GM12878 (cell line): ENCODE measurements around the gene FEM1B. TPM values are rescaled to one million over a fixed set of nuclear protein-coding genes. Genes with fewer than 3 reads are reported as not detected.

Experiments used
- ATAC-seq: fragments of 200-7000 bp; cut with Tn5 transposase; 3 replicates; pipeline ENCODE4 v1.9.1; 2020; ENCODE audit warnings: mild to moderate bottlenecking, moderate library complexity
- BruUV-seq: library from RNA; stranded (reverse); fragments of 400-500 nt; replicated peaks from 2 replicates; lab custom pipeline; 2021; lab: Mats Ljungman, UMichigan
- CTCF ChIA-PET: fragments of 300-600 bp; sonication (Branson Sonifier 250); formaldehyde crosslinking; extraction: SDS; loops from one replicate; lab custom pipeline; 2021; ENCODE audit warnings: inconsistent platforms; lab: Yijun Ruan, JAX
- POLR2A ChIA-PET: fragments of 350-600 bp; formaldehyde crosslinking; extraction: SDS; loops from one replicate; lab custom pipeline; 2021; ENCODE audit warnings: inconsistent platforms; lab: Charles Lee
- RAD21 ChIA-PET: fragments of 300-600 bp; sonication (Branson Sonifier 250); formaldehyde crosslinking; loops from one replicate; lab custom pipeline; 2023; ENCODE audit warnings: antibody characterized with exemption; ENCODE audit not compliant: unreplicated experiment; lab: Charles Lee
- SMC1A ChIA-PET: fragments of 300-600 bp; sonication (Branson Sonifier 250); formaldehyde crosslinking; loops from one replicate; lab custom pipeline; 2023; ENCODE audit not compliant: unreplicated experiment, uncharacterized antibody; lab: Charles Lee
- DNase-seq: peaks from one replicate; pipeline ENCODE4 v3.0.0-alpha.2; 2011; ENCODE audit warnings: low read depth, low spot score
- FAIRE-seq: peaks from 3 replicates; lab custom pipeline; 2011; peaks lifted over from hg19 to GRCh38; lab: Jason Lieb, UNC
- H2AFZ ChIP-seq: 2 replicates; pipeline ENCODE4 v1.6.0; 2011; ENCODE audit warnings: low read depth, low read length, control low read depth; ENCODE audit not compliant: control insufficient read depth
- H3K27ac ChIP-seq: 2 replicates; pipeline ENCODE4 v1.5.1; 2011; ENCODE audit warnings: control low read depth; ENCODE audit not compliant: control insufficient read depth, insufficient read depth
- H3K27me3 ChIP-seq, 2 experiments: replicated peaks in 1 of 2; 2 replicates each; pipeline versions ENCODE4 v1.6.0 to v1.6.1; 2011; ENCODE audit warnings: low read length in 1 of 2; ENCODE audit not compliant: control insufficient read depth in 2 of 2, insufficient read depth in 2 of 2
- H3K36me3 ChIP-seq, 2 experiments: 2 replicates each; pipeline ENCODE4 v1.5.1; 2011; ENCODE audit warnings: low read length in 1 of 2; ENCODE audit not compliant: control insufficient read depth in 2 of 2, insufficient read depth in 2 of 2
- H3K4me1 ChIP-seq: 2 replicates; pipeline ENCODE4 v1.6.1; 2011; ENCODE audit warnings: mild to moderate bottlenecking, low read length, moderate library complexity, mixed read lengths; ENCODE audit not compliant: control insufficient read depth, insufficient read depth
- H3K4me2 ChIP-seq: 2 replicates; pipeline ENCODE4 v1.6.0; 2011; ENCODE audit warnings: control low read depth; ENCODE audit not compliant: control insufficient read depth, insufficient read depth
- H3K4me3 ChIP-seq: fragments of 200-600 bp; sonication (generic); 2 replicates; pipeline ENCODE4 v1.5.1; 2016
- H3K79me2 ChIP-seq: 2 replicates; pipeline ENCODE4 v1.6.0; 2011; ENCODE audit warnings: low read length; ENCODE audit not compliant: control insufficient read depth, insufficient read depth
- H3K9ac ChIP-seq: 2 replicates; pipeline ENCODE4 v1.8.0; 2011; ENCODE audit warnings: low read length, control low read depth, mixed read lengths; ENCODE audit not compliant: control insufficient read depth, insufficient read depth
- H3K9me3 ChIP-seq: replicated peaks from 3 replicates; pipeline ENCODE4 v1.5.1; 2011; ENCODE audit warnings: mild to moderate bottlenecking, low read length; ENCODE audit not compliant: control insufficient read depth, insufficient read depth
- H4K20me1 ChIP-seq: 2 replicates; pipeline ENCODE4 v1.6.0; 2011; ENCODE audit not compliant: control insufficient read depth, insufficient read depth
- BCL11A ChIP-seq: IDR thresholded peaks from 2 replicates; pipeline ENCODE4 v1.6.1; 2011; ENCODE audit warnings: low read depth, low read length
- BMI1 ChIP-seq: fragments of 450-650 bp; IDR thresholded peaks from 2 replicates; pipeline ENCODE4 v1.6.1; 2016; ENCODE audit warnings: mild to moderate bottlenecking, moderate library complexity, borderline replicate concordance
- EGR1 ChIP-seq, 2 experiments: IDR thresholded peaks; 1 replicate in 1 of 2; 2 replicates in 1 of 2; pipeline ENCODE4 v1.6.1; 2011 to 2012; ENCODE audit warnings: low read depth in 2 of 2, low read length in 2 of 2, borderline replicate concordance in 1 of 2, mild to moderate bottlenecking in 1 of 2, moderate library complexity in 1 of 2
- ESRRA ChIP-seq: IDR thresholded peaks from 2 replicates; pipeline ENCODE4 v1.6.1; 2012; ENCODE audit warnings: mild to moderate bottlenecking, low read length, improper control_type of control experiment
- HDGF ChIP-seq: fragments of 450-650 bp; IDR thresholded peaks from 2 replicates; pipeline ENCODE4 v1.6.1; 2016; ENCODE audit warnings: antibody characterized with exemption
- HSF1 ChIP-seq: fragments of 150-350 bp; IDR thresholded peaks from 2 replicates; pipeline ENCODE4 v1.6.1; 2014; ENCODE audit warnings: mild to moderate bottlenecking, low read depth, low read length
- KAT2A ChIP-seq: conservative IDR thresholded peaks from 2 replicates; pipeline ENCODE4 v1.6.1; 2011; ENCODE audit warnings: low read depth, low read length; ENCODE audit not compliant: control insufficient read depth
- NKRF ChIP-seq: fragments of 450-650 bp; conservative IDR thresholded peaks from 2 replicates; pipeline ENCODE4 v1.6.1; 2017; ENCODE audit warnings: mild to moderate bottlenecking, moderate library complexity
- NR2F1 ChIP-seq: fragments of 450-650 bp; conservative IDR thresholded peaks from 2 replicates; pipeline ENCODE4 v1.6.1; 2017; ENCODE audit warnings: mild to moderate bottlenecking
- PBX3 ChIP-seq: IDR thresholded peaks from 2 replicates; pipeline ENCODE4 v1.6.1; 2011; ENCODE audit warnings: mild to moderate bottlenecking, low read depth, low read length, moderate library complexity; ENCODE audit not compliant: insufficient replicate concordance
- SUPT20H ChIP-seq: IDR thresholded peaks from 2 replicates; pipeline ENCODE4 v1.6.1; 2011; ENCODE audit warnings: low read depth, mild to moderate bottlenecking, low read length, moderate library complexity, borderline replicate concordance; ENCODE audit not compliant: control insufficient read depth
- WGBS: methylation state at CpG from one replicate; pipeline ENCODE4 v1.1.6; 2016; ENCODE audit warnings: low lambda C conversion rate; ENCODE audit not compliant: insufficient replicate concordance, insufficient coverage; ENCODE audit errors: missing lambda C conversion rate; 5-methylcytosine and 5-hydroxymethylcytosine counted together
- in situ Hi-C: fragments of 300-500 bp; cut with MboI; formaldehyde crosslinking; loops from 9 replicates; pipeline ENCODE4 v1.14.3; 2018; ENCODE audit warnings: mixed read lengths
- intact Hi-C: fragments of 100-400 bp; cut with micrococcal nuclease; formaldehyde crosslinking; loops from one replicate; pipeline ENCODE4 v1.14.2; 2022; ENCODE audit not compliant: unreplicated experiment
- polyA plus RNA-seq, 11 experiments: library from polyadenylated mRNA; depleted of rRNA in 4 of 11; unstranded in 6 of 11; stranded (reverse) in 5 of 11; fragments of >200 nt; fragmentation: Nextera tagmentation in 4 of 11; fragmentation: Illumina TruSeq in 1 of 11; extraction: Ambion mirVana in 4 of 11; extraction: Trizol in 1 of 11; gene quantifications; 1 replicate in 1 of 11; 2 replicates in 10 of 11; pipeline versions ENCODE4 v1.2.1 to v1.2.3, GENCODE V29; 2011 to 2016; ENCODE audit warnings: inconsistent platforms in 2 of 11, missing spikeins in 2 of 11, low read depth in 1 of 11
- total RNA-seq, 4 experiments: library from RNA; depleted of rRNA in 3 of 4; stranded (reverse); fragments of >200 nt in 3 of 4; fragmentation: Illumina TruSeq in 1 of 4; extraction: Trizol in 1 of 4; gene quantifications; 2 replicates each; pipeline versions ENCODE4 v1.2.1 to v1.2.3, GENCODE V29; 2013 to 2021
- TF ChIP-seq, protein P1 (sequence below): fragments of 450-650 bp; IDR thresholded peaks from 2 replicates; pipeline ENCODE4 v1.6.1; 2017; ENCODE audit warnings: mild to moderate bottlenecking, low read depth, inconsistent platforms; ENCODE audit not compliant: poor library complexity, severe bottlenecking
- TF ChIP-seq, protein P2 (sequence below): IDR thresholded peaks from 2 replicates; pipeline ENCODE4 v1.6.1; 2011; ENCODE audit warnings: low read depth, low read length, improper control_type of control experiment, borderline replicate concordance

FEM1B gene
- total and polyA plus RNA-seq, 10 of the 15 experiments (the other 5 are each of a cell fraction or from before 2014, with no cell fraction given), result 5.5 to 61.1 (median 18.2) TPM

DNA sequence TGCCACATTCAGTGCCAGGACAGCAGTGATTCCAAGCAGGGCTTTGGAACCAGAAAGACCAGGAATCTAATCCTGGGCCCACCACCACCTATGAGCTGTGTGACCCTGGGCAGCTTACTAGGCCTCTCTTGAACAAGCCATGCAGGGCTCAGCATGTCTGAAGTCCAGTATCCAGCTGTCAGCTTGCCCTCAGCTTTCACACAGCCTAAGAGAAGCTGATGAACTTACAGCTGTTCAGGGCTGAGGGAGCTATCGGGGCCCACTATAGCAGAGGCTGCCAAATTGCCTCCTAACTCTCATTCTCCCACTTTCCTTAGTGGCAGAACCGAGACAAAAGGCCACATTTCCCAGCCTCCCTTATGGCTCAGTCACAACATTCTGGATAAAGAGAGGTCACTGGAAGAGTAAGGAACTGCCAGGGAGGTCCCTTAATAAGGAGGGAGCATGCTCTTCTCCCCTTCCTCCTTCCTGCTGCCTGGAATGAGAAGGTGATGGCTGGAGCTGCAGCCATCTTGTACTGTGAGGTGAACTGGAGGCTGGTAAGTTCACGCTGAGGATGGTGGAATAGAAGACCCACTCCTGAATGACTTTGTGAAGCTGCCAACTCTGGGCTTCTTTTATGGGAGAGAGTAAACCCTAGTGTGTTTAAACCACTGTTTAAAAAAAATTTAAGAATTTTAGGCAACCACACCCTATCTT is 34.5 kb downstream of the FEM1B start (continued):
- TF ChIP-seq BMI1 (no peak), KAT2A (no peak)
- TF ChIP-seq, protein P1, sequence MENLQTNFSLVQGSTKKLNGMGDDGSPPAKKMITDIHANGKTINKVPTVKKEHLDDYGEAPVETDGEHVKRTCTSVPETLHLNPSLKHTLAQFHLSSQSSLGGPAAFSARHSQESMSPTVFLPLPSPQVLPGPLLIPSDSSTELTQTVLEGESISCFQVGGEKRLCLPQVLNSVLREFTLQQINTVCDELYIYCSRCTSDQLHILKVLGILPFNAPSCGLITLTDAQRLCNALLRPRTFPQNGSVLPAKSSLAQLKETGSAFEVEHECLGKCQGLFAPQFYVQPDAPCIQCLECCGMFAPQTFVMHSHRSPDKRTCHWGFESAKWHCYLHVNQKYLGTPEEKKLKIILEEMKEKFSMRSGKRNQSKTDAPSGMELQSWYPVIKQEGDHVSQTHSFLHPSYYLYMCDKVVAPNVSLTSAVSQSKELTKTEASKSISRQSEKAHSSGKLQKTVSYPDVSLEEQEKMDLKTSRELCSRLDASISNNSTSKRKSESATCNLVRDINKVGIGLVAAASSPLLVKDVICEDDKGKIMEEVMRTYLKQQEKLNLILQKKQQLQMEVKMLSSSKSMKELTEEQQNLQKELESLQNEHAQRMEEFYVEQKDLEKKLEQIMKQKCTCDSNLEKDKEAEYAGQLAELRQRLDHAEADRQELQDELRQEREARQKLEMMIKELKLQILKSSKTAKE, result no peak

- intact Hi-C loops (no loop called here), in situ Hi-C loops (no loop called here)
- Histone ChIP-seq H3K9ac (no peak overlapping the region), H3K9me3 (no peaks in the 10 kb centered on the region), H3K27ac (no peak overlapping the region), H3K4me2 (no peak overlapping the region), H2AFZ (no peak overlapping the region), H3K4me3 (no peak overlapping the region), H3K27me3 (no peaks in the 10 kb centered on the region; a peak in 1 of 4 replicates), H4K20me1 (no peaks in the 10 kb centered on the region), H3K4me1 (no peaks in the 10 kb centered on the region), H3K79me2 (no peaks in the 10 kb centered on the region), H3K36me3 (no peaks in the 10 kb centered on the region)
- POLR2A ChIA-PET, result no interaction called here
- SMC1A ChIA-PET, result no interaction called here
- RAD21 ChIA-PET, result interaction anchor here (1.9 kb wide), 1 partner anchor 60 kb away, joined by 6 read pairs; no protein-coding TSS in a partner anchor
- FAIRE-seq, result no peak
- no peak for ATAC-seq
- no peak for DNase-seq
- BruUV-seq, result no TSS peak
- CTCF ChIA-PET, result interaction anchor here (1.4 to 2.2 kb wide), 2 partner anchors 60 to 226 kb away, joined by 6 to 8 read pairs; no protein-coding TSS in a partner anchor
- WGBS, result 55% methylated on average over 18 of the region's 18 CpGs
- TF ChIP-seq SUPT20H (no peak), PBX3 (no peak), NKRF (no peak), HSF1 (no peak), EGR1 (IDR thresholded peaks at IDR 0.05; ENCODE audit: borderline replicate concordance in 1 of 2, low read depth in 2 of 2, low read length in 2 of 2) (no peak), HDGF (no peak), BCL11A (no peak), NR2F1 (no peak), ESRRA (no peak)
- TF ChIP-seq, protein P2, sequence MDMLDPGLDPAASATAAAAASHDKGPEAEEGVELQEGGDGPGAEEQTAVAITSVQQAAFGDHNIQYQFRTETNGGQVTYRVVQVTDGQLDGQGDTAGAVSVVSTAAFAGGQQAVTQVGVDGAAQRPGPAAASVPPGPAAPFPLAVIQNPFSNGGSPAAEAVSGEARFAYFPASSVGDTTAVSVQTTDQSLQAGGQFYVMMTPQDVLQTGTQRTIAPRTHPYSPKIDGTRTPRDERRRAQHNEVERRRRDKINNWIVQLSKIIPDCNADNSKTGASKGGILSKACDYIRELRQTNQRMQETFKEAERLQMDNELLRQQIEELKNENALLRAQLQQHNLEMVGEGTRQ, result no peak
These were observed 35.2 kb downstream of the FEM1B start for GRCh38 chr15:68312701-68313204.
